ENCODE results near the gene BAZ2B. TPM values are rescaled to one million over a fixed set of nuclear protein-coding genes. Genes with fewer than 3 reads are reported as not detected.
"Not testable (repeated sequence)": the region's sequence is repeated elsewhere in the genome, so short reads cannot be mapped to it uniquely, and the experiment has no call there.

Gene BAZ2B
- total RNA-seq, 1 donor = 53.5 TPM

DNA sequence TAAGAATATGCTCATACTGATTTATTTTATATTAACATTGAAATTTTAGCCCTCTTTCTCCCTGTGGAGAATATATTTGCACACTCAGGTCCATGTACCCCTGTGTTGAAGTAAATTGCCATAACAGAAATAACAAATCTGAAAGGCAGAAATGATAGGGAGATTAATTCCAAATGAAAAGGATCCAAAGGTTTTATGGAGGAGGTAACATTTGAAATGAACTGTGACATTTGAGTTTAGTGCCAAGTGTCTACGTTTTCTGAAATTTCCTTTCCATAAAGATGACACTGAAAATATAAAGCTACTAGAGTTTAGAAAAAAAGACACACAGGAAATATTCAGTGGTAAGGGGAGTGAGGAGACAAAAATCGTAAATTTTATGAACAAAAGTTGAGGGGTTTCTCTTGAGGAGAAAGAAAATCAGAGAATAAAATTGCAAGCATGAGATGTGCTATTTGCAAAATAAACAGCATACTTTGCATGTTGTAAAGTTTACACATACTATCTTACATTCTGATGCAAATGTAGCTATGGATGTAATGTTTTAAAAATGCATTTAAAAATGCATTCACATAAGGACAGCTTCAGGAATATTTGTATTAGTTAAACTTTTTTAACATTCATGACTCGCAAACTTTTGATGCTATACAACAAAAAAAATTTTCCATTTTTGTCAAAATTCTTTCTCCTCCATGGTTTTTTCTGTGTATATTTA is 69.5 kb downstream of the BAZ2B start:
- H3K4me3 ChIP-seq (ENCODE audit: low read length) = no peak overlapping the region
- peaks cover 6% of the 10 kb centered on the region for H3K9me3 ChIP-seq (ENCODE audit: low read depth, low read length)
- peaks cover 20% of the 10 kb centered on the region for H3K4me1 ChIP-seq (ENCODE audit: insufficient read depth, low read length)
- H3K27me3 ChIP-seq (ENCODE audit: insufficient read depth, low read length) = no peaks in the 10 kb centered on the region

DNA sequence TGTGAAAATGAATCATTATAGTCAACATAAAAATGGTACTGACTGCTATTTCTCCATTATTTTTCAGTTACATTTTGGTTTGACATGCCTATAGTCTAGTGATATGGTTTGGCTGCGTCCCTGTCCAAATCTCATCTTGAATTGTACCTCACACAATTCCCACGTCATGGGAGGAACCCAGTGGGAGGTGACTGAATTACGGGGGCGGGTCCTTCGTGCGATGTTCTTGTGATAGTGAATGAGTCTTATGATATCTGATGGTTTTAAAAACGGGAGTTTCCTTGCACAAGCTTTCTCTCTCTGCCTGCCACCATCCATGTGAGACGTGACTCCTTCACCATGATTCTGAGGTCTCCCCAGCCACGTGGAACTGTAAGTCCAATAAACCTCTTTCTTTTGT is 70.3 kb downstream of the BAZ2B start:
- Histone ChIP-seq H3K9me3 (ENCODE audit: low read depth, low read length) (peaks cover 6% of the 10 kb centered on the region), H3K4me3 (ENCODE audit: low read length) (no peak overlapping the region), H3K27me3 (ENCODE audit: insufficient read depth, low read length) (no peaks in the 10 kb centered on the region), H3K4me1 (ENCODE audit: insufficient read depth, low read length) (peaks cover 20% of the 10 kb centered on the region)

DNA sequence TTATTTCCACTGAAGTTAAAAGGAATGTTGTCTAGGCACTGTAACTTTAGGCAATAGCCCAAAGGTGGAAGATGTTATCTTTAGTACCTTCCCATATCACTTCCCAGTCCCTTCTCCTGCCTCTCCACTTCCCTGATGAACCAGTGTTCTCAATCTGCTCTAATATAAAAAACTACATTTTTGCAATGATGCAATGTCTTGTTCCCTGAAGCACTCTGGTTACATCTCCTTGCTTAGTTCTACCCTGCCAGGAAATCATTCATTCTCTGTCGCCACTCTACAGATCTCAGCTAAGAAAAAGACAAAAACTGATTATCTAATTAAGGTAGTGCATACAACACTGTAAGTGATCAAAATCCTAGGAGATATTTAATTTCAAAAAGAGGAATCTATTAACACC is 71.3 kb downstream of the BAZ2B start:
- Histone ChIP-seq H3K27me3 (ENCODE audit: insufficient read depth, low read length) (no peaks in the 10 kb centered on the region), H3K4me3 (ENCODE audit: low read length) (no peak overlapping the region), H3K9me3 (ENCODE audit: low read depth, low read length) (peaks cover 6% of the 10 kb centered on the region), H3K4me1 (ENCODE audit: insufficient read depth, low read length) (peaks cover 17% of the 10 kb centered on the region)

DNA sequence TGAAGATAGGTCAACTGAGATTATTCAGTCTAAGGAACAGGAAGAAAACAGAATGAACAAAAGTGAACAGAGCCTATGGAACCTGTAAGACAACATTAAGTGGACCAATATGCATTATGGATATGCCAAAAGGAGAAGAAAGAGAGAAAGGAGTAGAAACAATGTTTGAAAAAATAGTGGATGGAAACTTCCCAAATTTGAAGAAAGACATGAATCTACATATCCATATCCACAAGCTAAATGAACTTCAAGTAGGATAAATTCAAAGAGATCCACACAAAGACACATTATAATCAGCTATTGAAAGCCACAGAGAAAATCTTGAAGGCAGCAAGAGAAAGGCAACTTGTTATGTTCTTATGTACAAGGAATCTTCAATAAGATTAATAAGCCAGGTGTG is 74.2 kb downstream of the BAZ2B start:
- H3K27me3 ChIP-seq (ENCODE audit: insufficient read depth, low read length) = no peaks in the 10 kb centered on the region
- no peak overlapping the region for H3K4me3 ChIP-seq (ENCODE audit: low read length)
- H3K9me3 ChIP-seq (ENCODE audit: low read depth, low read length) = peaks cover 6% of the 10 kb centered on the region
- H3K4me1 ChIP-seq (ENCODE audit: insufficient read depth, low read length) = no peaks in the 10 kb centered on the region

DNA sequence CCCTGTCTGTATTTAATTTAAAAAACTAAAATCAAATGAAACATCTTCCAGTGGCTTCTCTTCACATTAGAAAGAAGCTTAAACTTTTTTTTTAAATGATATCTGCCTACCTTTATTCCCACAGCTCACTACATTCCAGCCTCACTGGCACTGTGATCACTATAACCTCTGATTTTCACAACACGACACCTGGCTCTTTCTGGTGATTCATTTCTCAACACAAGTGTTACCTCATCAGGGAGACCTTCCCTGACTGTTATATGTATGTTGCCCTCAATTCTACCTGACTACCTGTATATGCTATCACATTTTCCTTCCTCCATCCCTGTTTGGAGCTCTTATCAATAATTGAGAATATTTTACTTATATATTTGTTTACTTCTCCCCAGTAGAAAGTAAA is 76.6 kb downstream of the BAZ2B start:
- no peaks in the 10 kb centered on the region for H3K27me3 ChIP-seq (ENCODE audit: insufficient read depth, low read length)
- H3K4me3 ChIP-seq (ENCODE audit: low read length) = no peak overlapping the region
- H3K4me1 ChIP-seq (ENCODE audit: insufficient read depth, low read length) = no peaks in the 10 kb centered on the region
- H3K9me3 ChIP-seq (ENCODE audit: low read depth, low read length) = peaks cover 6% of the 10 kb centered on the region

DNA sequence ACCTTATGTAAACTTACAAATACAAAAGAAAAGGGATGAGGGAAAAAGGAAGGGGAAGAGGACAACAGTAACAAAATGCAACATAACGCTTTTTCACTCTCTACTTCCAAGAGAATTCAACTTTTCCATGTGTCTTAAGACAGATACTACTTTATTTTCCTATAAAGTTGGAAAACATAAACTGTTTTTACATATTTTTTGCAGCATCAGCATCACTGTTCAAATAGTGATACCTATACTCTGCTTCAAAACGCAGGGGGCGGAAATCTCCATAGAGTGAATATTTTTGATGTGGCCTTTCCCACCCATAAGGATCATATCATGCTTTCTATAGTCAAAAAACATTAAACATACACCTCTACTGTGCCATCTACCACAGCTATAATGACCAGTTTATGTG is 77.5 kb downstream of the BAZ2B start:
- Histone ChIP-seq H3K4me1 (ENCODE audit: insufficient read depth, low read length) (no peaks in the 10 kb centered on the region), H3K27me3 (ENCODE audit: insufficient read depth, low read length) (no peaks in the 10 kb centered on the region), H3K9me3 (ENCODE audit: low read depth, low read length) (peaks cover 6% of the 10 kb centered on the region), H3K4me3 (ENCODE audit: low read length) (no peak overlapping the region)

DNA sequence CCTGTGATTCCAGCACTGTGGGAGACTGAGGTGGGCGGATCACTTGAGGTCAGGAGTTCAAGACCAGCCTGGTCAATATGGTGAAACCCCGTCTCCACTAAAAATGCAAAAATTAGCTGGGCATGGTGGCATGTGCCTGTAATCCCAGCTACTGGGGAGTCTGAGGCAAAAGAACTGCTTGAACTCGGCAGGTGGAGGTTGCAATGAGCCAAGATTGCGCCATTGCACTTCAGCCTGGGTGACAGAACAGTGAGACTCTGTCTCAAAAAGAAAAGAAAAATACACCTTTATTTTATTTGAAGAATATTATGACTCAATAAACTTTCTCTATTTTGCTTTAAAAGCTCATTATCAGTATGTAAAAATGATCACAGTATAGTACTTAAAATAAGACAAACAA is 81.1 kb downstream of the BAZ2B start:
- not testable (repeated sequence) for H3K4me1 ChIP-seq (ENCODE audit: insufficient read depth, low read length); H3K27me3 ChIP-seq (ENCODE audit: insufficient read depth, low read length); H3K4me3 ChIP-seq (ENCODE audit: low read length); H3K9me3 ChIP-seq (ENCODE audit: low read depth, low read length)

DNA sequence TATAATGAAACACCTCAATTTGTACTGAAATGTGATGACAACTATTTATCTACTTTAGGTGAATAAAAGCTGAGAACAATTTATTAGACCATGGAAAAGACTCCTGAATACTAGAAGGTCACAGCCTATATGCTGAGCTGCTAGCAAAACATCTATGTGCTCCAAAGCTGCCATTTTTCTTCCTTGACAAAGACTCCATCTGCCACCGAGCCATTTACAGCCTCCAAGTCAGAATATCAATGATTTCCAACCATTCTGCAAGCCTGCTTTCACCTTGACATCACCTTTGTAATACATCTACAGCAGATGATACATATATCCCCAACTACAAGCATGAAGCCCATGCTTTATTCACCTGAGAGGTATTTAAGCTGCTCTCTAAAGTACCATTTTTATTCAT is 84.9 kb downstream of the BAZ2B start:
- Histone ChIP-seq H3K9me3 (ENCODE audit: low read depth, low read length) (no peaks in the 10 kb centered on the region), H3K4me3 (ENCODE audit: low read length) (no peak overlapping the region), H3K4me1 (ENCODE audit: insufficient read depth, low read length) (no peaks in the 10 kb centered on the region), H3K27me3 (ENCODE audit: insufficient read depth, low read length) (no peaks in the 10 kb centered on the region)

DNA sequence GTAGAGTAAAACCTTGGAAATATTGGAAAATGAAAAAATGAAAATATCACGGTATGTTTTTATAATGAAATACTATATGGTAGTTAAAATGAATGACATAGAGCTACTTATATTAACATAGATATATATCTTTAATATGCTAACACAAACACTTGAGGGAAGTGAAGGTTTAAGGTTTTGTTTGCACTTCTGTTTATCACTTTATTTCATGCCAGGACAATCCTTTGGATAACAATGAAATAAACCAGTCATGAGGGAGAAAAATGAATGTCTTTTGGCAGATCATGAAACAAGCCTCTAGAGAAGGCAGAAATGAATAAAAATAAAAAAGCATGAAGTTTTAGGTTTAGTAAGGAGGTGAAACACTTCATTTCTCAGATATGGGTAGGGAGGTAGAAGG is 89.9 kb downstream of the BAZ2B start:
- H3K27me3 ChIP-seq (ENCODE audit: insufficient read depth, low read length) = no peaks in the 10 kb centered on the region
- H3K4me3 ChIP-seq (ENCODE audit: low read length) = no peak overlapping the region
- no peaks in the 10 kb centered on the region for H3K4me1 ChIP-seq (ENCODE audit: insufficient read depth, low read length)
- H3K9me3 ChIP-seq (ENCODE audit: low read depth, low read length) = no peaks in the 10 kb centered on the region

DNA sequence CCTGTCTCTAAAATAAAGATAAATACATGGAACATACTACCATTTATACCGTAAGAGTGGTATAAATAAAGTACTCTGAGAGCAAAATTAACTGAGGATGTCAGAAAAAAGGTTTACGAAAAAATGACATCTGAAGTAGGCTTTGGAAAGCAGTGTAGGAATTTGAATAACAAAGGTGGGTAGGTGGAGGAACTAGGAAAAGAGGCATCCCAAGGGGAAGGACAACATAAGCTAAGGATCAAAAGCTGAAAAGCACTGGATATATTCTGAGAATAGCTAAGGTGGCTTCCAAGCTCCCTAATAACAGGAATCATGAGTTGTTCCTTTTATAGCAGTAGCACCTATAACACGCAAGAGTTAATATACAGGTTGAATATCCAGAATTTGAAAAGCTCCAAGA is 91.3 kb downstream of the BAZ2B start:
- Histone ChIP-seq H3K4me3 (ENCODE audit: low read length) (no peak overlapping the region), H3K9me3 (ENCODE audit: low read depth, low read length) (no peaks in the 10 kb centered on the region), H3K4me1 (ENCODE audit: insufficient read depth, low read length) (no peaks in the 10 kb centered on the region), H3K27me3 (ENCODE audit: insufficient read depth, low read length) (no peaks in the 10 kb centered on the region)

DNA sequence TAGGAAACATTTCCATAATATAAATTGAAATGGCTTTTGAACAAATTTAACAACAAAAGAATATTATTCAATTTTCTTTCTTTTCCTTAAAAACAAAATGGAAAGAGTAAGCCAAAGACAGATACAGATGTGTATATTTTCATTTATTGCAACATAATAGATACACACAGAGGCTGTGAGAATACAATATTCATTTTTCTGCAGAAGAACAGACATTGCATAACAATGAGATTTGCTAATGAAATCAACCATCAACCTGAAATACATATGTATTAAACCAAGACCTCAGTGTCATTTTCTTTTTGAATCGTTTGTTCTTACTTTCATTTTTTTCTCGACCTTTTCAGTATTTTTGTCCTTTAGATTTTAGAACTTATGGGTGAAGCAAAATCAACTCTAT is 95.1 kb downstream of the BAZ2B start:
- no peaks in the 10 kb centered on the region for H3K9me3 ChIP-seq (ENCODE audit: low read depth, low read length)
- no peaks in the 10 kb centered on the region for H3K27me3 ChIP-seq (ENCODE audit: insufficient read depth, low read length)
- no peaks in the 10 kb centered on the region for H3K4me1 ChIP-seq (ENCODE audit: insufficient read depth, low read length)
- H3K4me3 ChIP-seq (ENCODE audit: low read length) = no peak overlapping the region

DNA sequence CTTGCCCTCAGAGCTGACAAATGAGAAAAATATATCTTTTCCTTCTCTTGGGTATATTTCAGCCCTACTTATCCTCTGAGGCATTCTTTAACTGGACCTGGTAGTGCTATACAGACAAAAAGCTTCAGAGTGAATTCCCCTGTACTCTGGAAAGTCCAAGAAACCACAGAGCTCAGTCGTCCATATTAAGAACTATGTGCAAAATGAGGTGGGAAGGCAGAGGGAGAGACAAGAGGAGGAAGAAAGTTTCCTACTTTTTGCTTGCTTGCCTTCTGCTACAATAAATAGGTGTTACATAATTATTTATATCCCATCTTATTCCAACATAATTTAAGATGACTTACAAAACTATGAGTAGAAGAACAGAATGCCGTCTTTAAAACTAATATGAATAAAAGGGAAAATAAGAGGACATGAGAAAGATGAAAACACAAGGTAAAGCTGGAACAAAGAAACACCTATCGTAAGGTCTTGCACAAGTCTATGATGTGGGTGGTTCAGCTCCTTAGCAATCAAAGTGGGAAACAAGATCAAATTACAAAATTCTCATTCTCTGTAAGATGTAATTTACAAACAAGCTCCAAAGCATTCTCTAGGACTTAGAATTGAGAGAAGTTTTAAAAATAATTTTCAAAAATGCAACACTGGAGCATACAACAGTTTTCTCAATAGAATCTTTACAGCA is 97.9 kb downstream of the BAZ2B start:
- Histone ChIP-seq H3K27me3 (ENCODE audit: insufficient read depth, low read length) (no peaks in the 10 kb centered on the region), H3K4me3 (ENCODE audit: low read length) (no peak overlapping the region), H3K9me3 (ENCODE audit: low read depth, low read length) (no peaks in the 10 kb centered on the region), H3K4me1 (ENCODE audit: insufficient read depth, low read length) (peaks cover 5% of the 10 kb centered on the region)

DNA sequence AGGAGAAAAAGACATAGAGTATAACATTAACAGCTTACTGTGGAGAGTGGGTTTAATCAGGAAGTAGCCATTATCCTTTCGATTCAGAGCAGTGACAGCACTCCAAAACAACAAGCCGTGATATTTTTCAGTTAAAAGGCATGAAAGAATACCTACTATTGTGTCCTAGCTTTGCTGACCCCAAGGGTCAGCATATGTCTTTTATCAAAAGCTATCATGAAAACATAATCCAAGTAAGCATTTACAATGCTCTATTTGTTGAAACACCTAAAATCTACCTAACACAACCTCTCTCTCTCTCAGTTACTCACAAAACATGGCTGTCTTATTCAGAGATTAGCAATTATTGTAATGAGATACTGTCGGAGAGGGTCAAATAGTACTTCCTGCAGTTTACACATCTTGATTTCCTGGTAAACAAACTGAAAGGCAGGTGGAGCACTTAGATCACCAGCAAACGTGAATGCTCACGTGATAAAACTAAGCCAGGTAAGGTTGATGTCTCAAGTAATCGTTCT is 100.0 kb downstream of the BAZ2B start:
- no peaks in the 10 kb centered on the region for H3K9me3 ChIP-seq (ENCODE audit: low read depth, low read length)
- H3K27me3 ChIP-seq (ENCODE audit: insufficient read depth, low read length) = no peaks in the 10 kb centered on the region
- H3K4me1 ChIP-seq (ENCODE audit: insufficient read depth, low read length) = peaks cover 8% of the 10 kb centered on the region
- H3K4me3 ChIP-seq (ENCODE audit: low read length) = peak overlapping the region; percentile 50

DNA sequence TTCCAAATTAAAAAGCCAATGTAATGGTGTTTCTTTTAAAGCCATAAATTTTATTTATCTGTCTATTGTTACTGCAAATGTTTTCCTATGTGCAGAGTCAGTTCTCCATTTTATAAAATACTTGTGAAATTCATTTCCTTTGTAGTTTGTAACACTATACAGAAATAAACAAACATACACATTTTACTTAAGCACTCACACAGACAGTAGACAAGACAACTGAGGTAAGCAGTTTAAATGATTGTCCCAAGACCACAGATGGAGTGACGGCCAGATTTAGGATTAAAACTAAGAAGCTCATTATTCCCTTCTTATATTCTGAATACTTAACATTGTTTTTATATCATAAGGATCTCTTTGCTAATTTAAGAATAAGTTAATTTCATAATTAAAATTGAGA is 100.9 kb downstream of the BAZ2B start:
- H3K27me3 ChIP-seq (ENCODE audit: insufficient read depth, low read length) = no peaks in the 10 kb centered on the region
- H3K4me3 ChIP-seq (ENCODE audit: low read length) = no peak overlapping the region
- no peaks in the 10 kb centered on the region for H3K9me3 ChIP-seq (ENCODE audit: low read depth, low read length)
- peaks cover 8% of the 10 kb centered on the region for H3K4me1 ChIP-seq (ENCODE audit: insufficient read depth, low read length)

DNA sequence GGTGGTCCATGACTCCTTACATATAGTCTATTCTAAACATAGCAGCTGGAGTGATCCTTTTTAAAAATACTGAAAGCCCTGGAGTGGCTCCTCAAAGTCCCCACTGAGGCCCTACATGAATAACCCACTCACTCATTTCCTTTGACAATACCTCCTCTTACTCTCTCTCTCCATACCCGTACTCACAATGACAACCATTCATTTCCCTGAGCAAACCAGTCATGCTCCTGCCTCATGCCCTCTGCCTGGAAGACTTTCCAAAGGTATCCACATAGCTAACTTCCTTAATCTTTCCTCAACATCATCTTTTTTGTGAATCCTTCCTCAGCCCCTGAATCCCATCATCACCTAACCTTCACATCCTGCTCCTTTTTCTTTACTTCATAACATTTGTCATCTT is 102.6 kb downstream of the BAZ2B start:
- H3K4me1 ChIP-seq (ENCODE audit: insufficient read depth, low read length) = peaks cover 11% of the 10 kb centered on the region
- no peak overlapping the region for H3K4me3 ChIP-seq (ENCODE audit: low read length)
- no peaks in the 10 kb centered on the region for H3K9me3 ChIP-seq (ENCODE audit: low read depth, low read length)
- no peaks in the 10 kb centered on the region for H3K27me3 ChIP-seq (ENCODE audit: insufficient read depth, low read length)

DNA sequence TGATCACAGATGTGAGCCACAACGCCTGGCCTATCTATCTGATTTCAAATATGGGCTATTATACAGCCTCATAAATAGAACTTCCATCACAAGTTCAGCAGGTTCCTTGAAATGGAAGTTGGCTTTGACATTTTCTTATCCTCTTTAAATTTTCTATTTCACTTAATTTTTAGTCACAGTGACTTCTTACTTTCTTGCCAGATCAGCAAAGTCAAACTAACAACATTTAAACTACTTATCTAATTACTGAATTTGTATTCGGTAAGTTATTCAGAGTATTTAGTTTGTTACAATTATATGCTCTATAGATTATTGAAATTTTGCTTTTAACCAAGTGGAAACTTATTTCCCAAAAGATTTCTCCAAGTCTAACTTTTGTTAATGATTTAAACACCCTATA is 108.2 kb downstream of the BAZ2B start:
- Histone ChIP-seq H3K4me3 (ENCODE audit: low read length) (no peak overlapping the region), H3K27me3 (ENCODE audit: insufficient read depth, low read length) (no peaks in the 10 kb centered on the region), H3K4me1 (ENCODE audit: insufficient read depth, low read length) (peaks cover 14% of the 10 kb centered on the region), H3K9me3 (ENCODE audit: low read depth, low read length) (no peaks in the 10 kb centered on the region)

Data from mononuclear cell (primary cell).